K562 (cell line): Measurements from ENCODE around the gene EXOC4. TPM values are rescaled to one million over a fixed set of nuclear protein-coding genes. Genes with fewer than 3 reads are reported as not detected.
A peak's percentile ranks its signal among the peaks of the same experiment; 100 is the strongest.

Experiments used
- ATAC-seq: fragments of 200-7000 bp; cut with Tn5 transposase; 3 replicates; pipeline ENCODE4 v1.9.1; 2020; ENCODE audit warnings: moderate library complexity
- Bru-seq: library from RNA; stranded (reverse); fragments of 400-500 nt; gene quantifications from one replicate; lab custom pipeline; 2021; lab: Mats Ljungman, UMichigan
- BruChase-seq, 2 experiments: library from RNA; stranded (reverse); fragments of 400-500 nt; gene quantifications; one replicate each; lab custom pipeline; 2021; lab: Mats Ljungman, UMichigan
- BruUV-seq: library from RNA; stranded (reverse); fragments of 400-500 nt; replicated peaks from 2 replicates; lab custom pipeline; 2021; lab: Mats Ljungman, UMichigan
- CTCF ChIA-PET: fragments of 300-600 bp; formaldehyde crosslinking; extraction: SDS; loops from one replicate; lab custom pipeline; 2021; ENCODE audit warnings: low intra/inter-chr PET ratio; lab: Yijun Ruan, JAX
- POLR2A ChIA-PET: fragments of 300-600, 350-650 bp; sonication (Branson Sonifier 250); formaldehyde crosslinking; extraction: SDS; loops from one replicate; lab custom pipeline; 2021; ENCODE audit warnings: antibody characterized with exemption, inconsistent platforms; lab: Yijun Ruan, JAX
- DNase-seq, 4 experiments: peaks; one replicate each; pipeline versions ENCODE4 v3.0.0 to v3.0.0-alpha.2; 2011 to 2018; ENCODE audit warnings: low spot score in 3 of 4, mixed read lengths in 3 of 4; ENCODE audit errors: extremely low read depth in 1 of 4
- FAIRE-seq: peaks from 2 replicates; lab custom pipeline; 2011; peaks lifted over from hg19 to GRCh38; lab: Jason Lieb, UNC
- H2AFZ ChIP-seq: 2 replicates; pipeline ENCODE4 v1.6.0; 2011; ENCODE audit warnings: low read depth, low read length, control low read depth, inconsistent platforms
- H3K27ac ChIP-seq: fragments of 200-600 bp; 3 replicates; pipeline ENCODE4 v1.8.0; 2011; ENCODE audit warnings: low read depth, mild to moderate bottlenecking, control low read depth, inconsistent platforms, low read length, moderate library complexity, mixed read lengths; ENCODE audit errors: extremely low read depth
- H3K27me3 ChIP-seq, 2 experiments: fragments of 300-600 bp in 1 of 2; 2 replicates in 1 of 2; 3 replicates in 1 of 2; pipeline versions ENCODE4 v1.6.0 to v1.8.0; 2011; ENCODE audit warnings: inconsistent platforms in 2 of 2, low read length in 2 of 2, mild to moderate bottlenecking in 1 of 2, mixed read lengths in 1 of 2, moderate library complexity in 1 of 2; ENCODE audit not compliant: control insufficient read depth in 2 of 2, insufficient read depth in 2 of 2
- H3K36me3 ChIP-seq: fragments of 300-600 bp; 3 replicates; pipeline ENCODE4 v1.8.0; 2011; ENCODE audit warnings: mild to moderate bottlenecking, low read length, inconsistent platforms; ENCODE audit not compliant: control insufficient read depth, insufficient read depth
- H3K4me1 ChIP-seq, 2 experiments: fragments of 200-600 bp in 1 of 2; replicated peaks in 1 of 2; 2 replicates in 1 of 2; 3 replicates in 1 of 2; pipeline versions ENCODE4 v1.5.1 to v1.8.0; 2011; ENCODE audit warnings: inconsistent platforms in 2 of 2, low read length in 2 of 2, mild to moderate bottlenecking in 1 of 2, mixed read lengths in 1 of 2, moderate library complexity in 1 of 2; ENCODE audit not compliant: control insufficient read depth in 2 of 2, insufficient read depth in 2 of 2
- H3K4me2 ChIP-seq: 2 replicates; pipeline ENCODE4 v1.6.1; 2011; ENCODE audit warnings: low read length, control low read depth, inconsistent platforms, mixed read lengths; ENCODE audit not compliant: insufficient read depth
- H3K4me3 ChIP-seq: fragments of 200-600 bp; sonication (generic), shearing (Covaris generic); 2 replicates; pipeline ENCODE4 v1.5.1; 2016; ENCODE audit warnings: control low read depth, inconsistent platforms
- H3K79me2 ChIP-seq: fragments of 200-600 bp; 3 replicates; pipeline ENCODE4 v1.8.0; 2011; ENCODE audit warnings: low read length, inconsistent platforms; ENCODE audit not compliant: control insufficient read depth, insufficient read depth
- H3K9ac ChIP-seq, 2 experiments: 2 replicates each; pipeline versions ENCODE4 v1.6.0 to v1.6.1; 2011; ENCODE audit warnings: low read depth in 2 of 2, low read length in 2 of 2, control low read depth in 1 of 2, inconsistent platforms in 1 of 2, mild to moderate bottlenecking in 1 of 2, mixed read lengths in 1 of 2; ENCODE audit not compliant: insufficient read depth in 1 of 2
- H3K9me1 ChIP-seq: one replicate; pipeline ENCODE4 v1.6.0; 2011; ENCODE audit warnings: inconsistent platforms, mild to moderate bottlenecking, low read length, moderate library complexity; ENCODE audit not compliant: control insufficient read depth, insufficient read depth
- H3K9me3 ChIP-seq: replicated peaks from 2 replicates; pipeline ENCODE4 v1.5.1; 2011; ENCODE audit warnings: low read depth, low read length, inconsistent platforms; ENCODE audit not compliant: control insufficient read depth, insufficient read depth
- H4K20me1 ChIP-seq: replicated peaks from 2 replicates; pipeline ENCODE4 v1.6.1; 2011; ENCODE audit warnings: low read length, inconsistent platforms, mixed read lengths; ENCODE audit not compliant: control insufficient read depth, insufficient read depth
- ARID4B ChIP-seq: sonication (generic); formaldehyde crosslinking; IDR thresholded peaks from 2 replicates; pipeline ENCODE4 v1.8.0; 2022; ENCODE audit warnings: mild to moderate bottlenecking, missing genetic modification reagents
- CC2D1A ChIP-seq: fragments of 450-650 bp; IDR thresholded peaks from 2 replicates; pipeline ENCODE4 v1.6.1; 2017; ENCODE audit warnings: mild to moderate bottlenecking
- KAT7 ChIP-seq: sonication (generic); formaldehyde crosslinking; IDR thresholded peaks from 2 replicates; pipeline ENCODE4 v1.8.0; 2022; ENCODE audit warnings: missing genetic modification reagents, mild to moderate bottlenecking, borderline replicate concordance
- NBN ChIP-seq: fragments of 450-650 bp; IDR thresholded peaks from 2 replicates; pipeline ENCODE4 v1.6.1; 2016; ENCODE audit warnings: low read depth, mild to moderate bottlenecking
- PCBP1 ChIP-seq: fragments of 200-400 bp; formaldehyde crosslinking; IDR thresholded peaks from 2 replicates; pipeline ENCODE4 v1.6.1; 2018; ENCODE audit warnings: mild to moderate bottlenecking, low read depth, low read length; ENCODE audit not compliant: poor library complexity, severe bottlenecking
- STAT5A ChIP-seq: IDR thresholded peaks from 2 replicates; pipeline ENCODE4 v1.6.1; 2012; ENCODE audit warnings: low read length, inconsistent platforms, borderline replicate concordance
- TCFL5 ChIP-seq: fragments of 250-450 bp; sonication (Bioruptor Pico); conservative IDR thresholded peaks from 2 replicates; pipeline ENCODE4 v1.6.1; 2021; ENCODE audit warnings: mild to moderate bottlenecking, moderate library complexity, matching md5 sums
- TOE1 ChIP-seq, 2 experiments: fragments of 450-650 bp in 1 of 2; sonication (generic) in 1 of 2; formaldehyde crosslinking in 1 of 2; IDR thresholded peaks; 2 replicates each; pipeline versions ENCODE4 v1.7.1 to v1.8.0; 2016 to 2022; ENCODE audit warnings: borderline replicate concordance in 2 of 2, mild to moderate bottlenecking in 2 of 2, antibody characterized with exemption in 1 of 2, inconsistent platforms in 1 of 2, low read depth in 1 of 2, missing genetic modification reagents in 1 of 2, moderate library complexity in 1 of 2
- TRIM24 ChIP-seq, 2 experiments: fragments of 450-650 bp; IDR thresholded peaks; 2 replicates each; pipeline ENCODE4 v1.6.1; 2016
- WGBS: fragments of 100-300 bp; shearing (Covaris generic); methylation state at CpG from one replicate; pipeline ENCODE4 v1.1.6; 2016; ENCODE audit warnings: low coverage, mixed read lengths; ENCODE audit not compliant: insufficient coverage; ENCODE audit errors: missing lambda C conversion rate; 5-methylcytosine and 5-hydroxymethylcytosine counted together
- in situ Hi-C: fragments of 300-500 bp; cut with MboI; formaldehyde crosslinking; loops from 4 replicates; pipeline ENCODE4 v1.15.0; 2018; ENCODE audit warnings: inconsistent platforms, mixed read lengths
- intact Hi-C: fragments of 100-400 bp; cut with micrococcal nuclease; formaldehyde crosslinking; loops from 2 replicates; pipeline ENCODE4 v1.14.2; 2022
- long read RNA-seq, 3 experiments: library from polyadenylated mRNA in 2 of 3; library from RNA in 1 of 3; unstranded in 2 of 3; stranded (forward) in 1 of 3; transcript quantifications; one replicate each; pipeline ENCODE4 v2.0.0, GENCODE V29; 2019 to 2022
- polyA minus RNA-seq, 3 experiments: library from RNA; depleted of rRNA, polyadenylated mRNA; stranded (reverse); fragments of >200 nt; gene quantifications; 2 replicates each; pipeline ENCODE4 v1.2.3, GENCODE V29; 2011
- polyA plus RNA-seq, 8 experiments: library from polyadenylated mRNA; depleted of rRNA in 4 of 8; stranded (reverse) in 5 of 8; unstranded in 3 of 8; fragments of >200 nt; fragmentation: Nextera tagmentation in 2 of 8; fragmentation: Illumina TruSeq in 1 of 8; extraction: Ambion mirVana in 2 of 8; extraction: Trizol in 1 of 8; gene quantifications; 2 replicates each; pipeline versions ENCODE4 v1.2.1 to v1.2.3, GENCODE V29; 2011 to 2014; ENCODE audit warnings: inconsistent platforms in 1 of 8, missing spikeins in 1 of 8
- total RNA-seq, 7 experiments: library from RNA; depleted of rRNA in 6 of 7; stranded (reverse); fragments of >200 nt in 6 of 7; fragmentation: Illumina TruSeq in 2 of 7; extraction: Trizol in 2 of 7; gene quantifications; 2 replicates each; pipeline versions ENCODE4 v1.2.1 to v1.2.3, GENCODE V29; 2011 to 2021; ENCODE audit warnings: low replicate concordance in 1 of 7
- TF ChIP-seq, protein P1 (sequence below): sonication (generic); formaldehyde crosslinking; IDR thresholded peaks from 2 replicates; pipeline ENCODE4 v1.8.0; 2022; ENCODE audit warnings: missing genetic modification reagents, mild to moderate bottlenecking, moderate library complexity, borderline replicate concordance

EXOC4 gene
- 398 and 596 TPM in 2 replicates for total RNA-seq (2011; cell fraction: chromatin; rRNA removed; ENCODE audit: low replicate concordance)
- 144 and 188 TPM in 2 replicates for total RNA-seq (2011; cell fraction: nucleolus; rRNA removed)
- 271 and 334 TPM in 2 replicates for total RNA-seq (2011; cell fraction: nucleoplasm; rRNA removed)
- total RNA-seq (2014; rRNA removed) (41.2 and 50.4 TPM in 2 replicates), total RNA-seq (2014; rRNA removed; fragmentation: Illumina TruSeq; extraction: Trizol) (60.3 and 68.3 TPM in 2 replicates), total RNA-seq (2015; rRNA removed; fragmentation: Illumina TruSeq; extraction: Trizol) (53.4 and 60.6 TPM in 2 replicates), total RNA-seq (2021) (54.8 and 59.3 TPM in 2 replicates), polyA plus RNA-seq (2011; rRNA removed) (69.6 and 73.1 TPM in 2 replicates), polyA plus RNA-seq (2014; fragmentation: Illumina TruSeq; extraction: Trizol) (45.2 and 46.6 TPM in 2 replicates), polyA plus RNA-seq (2014; fragmentation: Nextera tagmentation; extraction: Ambion mirVana) (10 to 100 TPM; 18.5 to 26.3 TPM), polyA plus RNA-seq (2014; rRNA removed) (28.7 and 31.0 TPM in 2 replicates), polyA minus RNA-seq (2011; rRNA and poly(A)+ RNA removed) (297 and 410 TPM in 2 replicates), Bru-seq, nascent RNA (percentile 82 among the genes with signal in this experiment), BruChase-seq, experiment 1, labeled RNA remaining after a 2-hour chase (percentile 81 among the genes with signal in this experiment), BruChase-seq, experiment 2, labeled RNA remaining after a 6-hour chase (percentile 73 among the genes with signal in this experiment)
- polyA plus RNA-seq (2011; cell fraction: cytosol; rRNA removed), result 28.2 and 50.6 TPM in 2 replicates
- 55.8 and 68.8 TPM in 2 replicates for polyA plus RNA-seq (2011; cell fraction: nucleus; rRNA removed)
- polyA plus RNA-seq (2012), result 36.0 and 52.3 TPM in 2 replicates
- 42.7 and 73.7 TPM in 2 replicates for polyA minus RNA-seq (2011; cell fraction: cytosol; rRNA and poly(A)+ RNA removed)
- polyA minus RNA-seq (2011; cell fraction: nucleus; rRNA and poly(A)+ RNA removed), result 204 and 451 TPM in 2 replicates
- long read RNA-seq, experiment 1, full-length matches to known transcripts, result 37 of 82 reads
- long read RNA-seq, experiment 1, partial matches to known transcripts, result 17 of 82 reads
- long read RNA-seq, experiment 1, other reads (novel, unspliced or antisense), result 28 of 82 reads
- long read RNA-seq, experiment 2, full-length matches to known transcripts, result 20 of 56 reads
- long read RNA-seq, experiment 2, partial matches to known transcripts, result 15 of 56 reads
- long read RNA-seq, experiment 2, other reads (novel, unspliced or antisense), result 21 of 56 reads
- long read RNA-seq, experiment 3, full-length matches to known transcripts, result 6 of 12 reads
- long read RNA-seq, experiment 3, partial matches to known transcripts, result 4 of 12 reads
- long read RNA-seq, experiment 3, other reads (novel, unspliced or antisense), result 2 of 12 reads

DNA sequence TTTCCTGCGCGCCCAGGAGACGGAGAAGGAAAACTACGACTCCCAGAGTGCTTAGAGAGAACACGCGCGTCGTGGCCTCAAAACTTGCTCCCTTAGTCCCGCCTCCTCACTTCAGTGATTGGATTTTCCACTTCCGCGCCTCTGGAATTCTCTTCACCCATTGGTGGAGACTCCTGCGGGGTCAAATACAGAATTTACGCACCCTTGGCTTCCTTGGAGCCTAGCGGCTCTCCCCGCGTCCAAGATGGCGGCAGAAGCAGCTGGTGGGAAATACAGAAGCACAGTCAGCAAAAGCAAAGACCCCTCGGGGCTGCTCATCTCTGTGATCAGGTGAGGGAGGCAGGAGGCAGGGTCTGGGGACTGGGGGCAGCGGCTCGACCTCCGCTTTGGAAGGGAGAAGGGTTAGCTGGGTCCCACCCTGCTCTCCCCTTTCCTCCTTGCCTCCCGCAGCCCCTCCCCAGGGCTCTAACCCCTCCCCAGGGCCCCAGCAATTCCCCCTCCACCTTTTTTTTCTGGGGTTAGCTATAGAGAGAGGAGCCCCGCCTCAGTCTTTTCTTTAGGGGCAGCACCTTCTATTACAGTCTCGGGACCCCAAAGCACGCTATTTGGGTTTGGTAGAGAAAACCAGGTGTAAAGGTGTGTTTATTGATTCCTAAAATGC is at the start of gene EXOC4:
TSS of gene EXOC4 (plus strand) at position 221 of the 661 bp plus-strand sequence.
- under 1% methylated on average over 24 of the region's 25 CpGs for WGBS
- POLR2A ChIA-PET, result interaction anchor here (0.6 to 1.3 kb wide), 8 partner anchors 10 to 183 kb away, joined by 3 to 7 read pairs (median 3); no protein-coding TSS in a partner anchor
- H3K27ac ChIP-seq, result peak within 1 kb of the TSS; percentile 55
- TF ChIP-seq, protein P1, sequence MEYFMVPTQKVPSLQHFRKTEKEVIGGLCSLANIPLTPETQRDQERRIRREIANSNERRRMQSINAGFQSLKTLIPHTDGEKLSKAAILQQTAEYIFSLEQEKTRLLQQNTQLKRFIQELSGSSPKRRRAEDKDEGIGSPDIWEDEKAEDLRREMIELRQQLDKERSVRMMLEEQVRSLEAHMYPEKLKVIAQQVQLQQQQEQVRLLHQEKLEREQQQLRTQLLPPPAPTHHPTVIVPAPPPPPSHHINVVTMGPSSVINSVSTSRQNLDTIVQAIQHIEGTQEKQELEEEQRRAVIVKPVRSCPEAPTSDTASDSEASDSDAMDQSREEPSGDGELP (CRISPR knock-in tag), result peak; percentile 99
- TF ChIP-seq TOE1 (IDR thresholded peaks at IDR 0.05; ENCODE audit: borderline replicate concordance) (peak; percentile 8; the same call in 1 of the 2 replicates), TOE1 (CRISPR knock-in tag; IDR thresholded peaks at IDR 0.05; ENCODE audit: borderline replicate concordance, low read depth) (no peak), TRIM24 (IDR thresholded peaks at IDR 0.05) (no peak), ARID4B (peak; percentile 77), KAT7 (peak; percentile 63; the same call in 1 of the 2 replicates), TCFL5 (no peak), CC2D1A (peak; percentile 20; the same call in 1 of the 2 replicates), NBN (no peak), PCBP1 (no peak), STAT5A (no peak)

More for the DNA sequence above, at the start of gene EXOC4:
- H3K9ac ChIP-seq, result peak within 1 kb of the TSS; percentile 82 to 97
- H3K4me2 ChIP-seq, result peak within 1 kb of the TSS; percentile 93
- in situ Hi-C loops, result no loop called here
- DNase-seq, result peak; percentile 96 to 100 (median 98)
- H2AFZ ChIP-seq, result peak within 1 kb of the TSS; percentile 94
- peaks cover 14% of the 10 kb centered on the region for H3K36me3 ChIP-seq
- no peaks in the 10 kb centered on the region for H3K27me3 ChIP-seq
- H3K9me3 ChIP-seq, result no peaks in the 10 kb centered on the region
- H4K20me1 ChIP-seq, result peaks cover 3% of the 10 kb centered on the region; the same call in 1 of the 2 replicates
- H3K4me3 ChIP-seq, result peak within 1 kb of the TSS; percentile 66
- peak; percentile 99 for FAIRE-seq
- no TSS peak for BruUV-seq
- CTCF ChIA-PET, result no interaction called here
- no peaks in the 10 kb centered on the region for H3K9me1 ChIP-seq
- intact Hi-C loops, result no loop called here
- H3K4me1 ChIP-seq, result no peaks in the 10 kb centered on the region; a peak in 3 of 5 replicates
- peaks cover 41% of the 10 kb centered on the region for H3K79me2 ChIP-seq
- peak; percentile 99 for ATAC-seq
